Fibroblast of lung (primary cell): ENCODE data around the gene RGS1. TPM values are rescaled to one million over a fixed set of nuclear protein-coding genes. Genes with fewer than 3 reads are reported as not detected.
A peak's percentile ranks its signal among the peaks of the same experiment; 100 is the strongest.

Experiments used
- DNase-seq, 2 donors: peaks; one replicate each; pipeline versions ENCODE4 v3.0.0 to v3.0.0-alpha.2; 2010; ENCODE audit warnings: low read depth in 2 of 2
- H2AFZ ChIP-seq: 2 replicates; pipeline ENCODE4 v1.5.1; 2012; ENCODE audit warnings: low read length, control low read depth, inconsistent platforms
- H3K27ac ChIP-seq: 2 replicates; pipeline ENCODE4 v1.5.1; 2011; ENCODE audit warnings: low read length, control low read depth; ENCODE audit not compliant: insufficient read depth
- H3K27me3 ChIP-seq: 2 replicates; pipeline ENCODE4 v1.5.1; 2011; ENCODE audit warnings: mild to moderate bottlenecking, low read length; ENCODE audit not compliant: control insufficient read depth, insufficient read depth
- H3K36me3 ChIP-seq: 2 replicates; pipeline ENCODE4 v1.5.1; 2011; ENCODE audit warnings: low read length; ENCODE audit not compliant: control insufficient read depth, insufficient read depth
- H3K4me1 ChIP-seq: 2 replicates; pipeline ENCODE4 v1.5.1; 2011; ENCODE audit warnings: low read length; ENCODE audit not compliant: control insufficient read depth, insufficient read depth; ENCODE audit errors: extremely low read depth
- H3K4me2 ChIP-seq: 2 replicates; pipeline ENCODE4 v1.5.1; 2011; ENCODE audit warnings: low read length, control low read depth; ENCODE audit not compliant: insufficient read depth; ENCODE audit errors: extremely low read depth
- H3K4me3 ChIP-seq, 4 experiments: fragments of 200-600 bp in 1 of 4; sonication (generic) in 1 of 4; replicated peaks in 1 of 4; 2 replicates each; pipeline ENCODE4 v1.5.1; 2011 to 2016; ENCODE audit warnings: low read length in 4 of 4, low read depth in 3 of 4, mild to moderate bottlenecking in 3 of 4, control low read depth in 2 of 4, inconsistent platforms in 1 of 4, mixed read lengths in 1 of 4; ENCODE audit not compliant: insufficient read depth in 1 of 4; ENCODE audit errors: control extremely low read depth in 1 of 4
- H3K79me2 ChIP-seq: 2 replicates; pipeline ENCODE4 v1.5.1; 2012; ENCODE audit warnings: mild to moderate bottlenecking, low read length, inconsistent platforms; ENCODE audit not compliant: control insufficient read depth, insufficient read depth
- H3K9ac ChIP-seq: 2 replicates; pipeline ENCODE4 v1.5.1; 2011; ENCODE audit warnings: mild to moderate bottlenecking, low read length, control low read depth; ENCODE audit not compliant: insufficient read depth
- H3K9me3 ChIP-seq: 2 replicates; pipeline ENCODE4 v1.5.1; 2012; ENCODE audit warnings: low read depth, low read length; ENCODE audit not compliant: control insufficient read depth, insufficient read depth
- H4K20me1 ChIP-seq: 2 replicates; pipeline ENCODE4 v1.5.1; 2011; ENCODE audit warnings: low read length; ENCODE audit not compliant: control insufficient read depth, insufficient read depth; ENCODE audit errors: extremely low read depth
- EZH2 ChIP-seq: IDR thresholded peaks from 2 replicates; pipeline ENCODE4 v1.5.1; 2012; ENCODE audit warnings: low read length, control low read depth, mild to moderate bottlenecking; ENCODE audit errors: missing control alignments
- polyA plus RNA-seq, 2 donors: library from polyadenylated mRNA; depleted of rRNA in 1 of 2; stranded (reverse) in 1 of 2; unstranded in 1 of 2; fragments of >200 nt; gene quantifications; 2 replicates each; pipeline ENCODE4 v1.2.1, GENCODE V29; 2011 to 2012; ENCODE audit warnings: missing spikeins in 1 of 2
- total RNA-seq: library from RNA; depleted of rRNA; stranded (reverse); fragments of >200 nt; gene quantifications from 2 replicates; pipeline ENCODE4 v1.2.1, GENCODE V29; 2014
- TF ChIP-seq, protein P1 (sequence below), 2 donors: IDR thresholded peaks in 1 of 2; conservative IDR thresholded peaks in 1 of 2; 1 replicate in 1 of 2; 2 replicates in 1 of 2; pipeline ENCODE4 v1.5.1; 2011 to 2012; ENCODE audit warnings: low read length in 2 of 2, control low read depth in 1 of 2, inconsistent platforms in 1 of 2, low read depth in 1 of 2, mild to moderate bottlenecking in 1 of 2

Gene RGS1
- total and polyA plus RNA-seq, 2 donors (not counting 1 experiment from before 2014, with no cell fraction given) = 0.18 to 0.50 TPM

DNA sequence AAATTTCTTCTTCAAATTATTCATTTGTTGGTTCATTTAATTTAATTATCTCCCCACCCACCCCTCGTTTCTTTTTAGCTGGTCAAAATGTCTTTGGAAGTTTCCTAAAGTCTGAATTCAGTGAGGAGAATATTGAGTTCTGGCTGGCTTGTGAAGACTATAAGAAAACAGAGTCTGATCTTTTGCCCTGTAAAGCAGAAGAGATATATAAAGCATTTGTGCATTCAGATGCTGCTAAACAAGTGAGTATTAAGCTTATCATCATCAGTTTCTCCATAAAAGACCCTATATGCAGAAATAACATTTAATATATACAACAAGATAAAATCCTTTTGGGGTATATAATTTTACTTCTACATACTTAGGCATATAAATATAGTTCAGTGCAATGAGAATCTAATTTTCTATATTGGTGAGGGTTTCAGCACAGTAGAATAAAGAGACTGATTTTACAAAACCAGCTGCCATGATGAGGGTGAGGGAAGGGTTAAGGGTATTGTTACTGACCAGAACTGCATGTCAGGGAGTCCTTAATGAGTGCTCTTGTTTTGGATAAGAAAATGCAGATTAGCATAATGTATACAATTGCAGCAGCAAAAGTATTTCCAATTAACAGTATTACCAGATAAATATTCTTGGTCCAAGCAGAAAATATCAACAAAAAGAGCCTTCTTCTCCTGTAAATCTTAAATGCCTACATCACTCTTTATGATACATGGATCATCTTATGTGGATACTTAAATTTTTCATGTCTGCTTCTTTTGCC is 2.8 kb downstream of the RGS1 start:
- Histone ChIP-seq H3K4me2 (no peak overlapping the region), H2AFZ (no peak overlapping the region), H3K9me3 (no peaks in the 10 kb centered on the region), H3K9ac (no peak overlapping the region), H3K36me3 (no peaks in the 10 kb centered on the region), H3K79me2 (no peaks in the 10 kb centered on the region), H3K4me3 (no peak overlapping the region), H3K4me1 (no peaks in the 10 kb centered on the region), H3K27me3 (no peaks in the 10 kb centered on the region), H3K27ac (no peak overlapping the region), H4K20me1 (no peaks in the 10 kb centered on the region)
- no peak for TF ChIP-seq EZH2
- TF ChIP-seq, protein P1, sequence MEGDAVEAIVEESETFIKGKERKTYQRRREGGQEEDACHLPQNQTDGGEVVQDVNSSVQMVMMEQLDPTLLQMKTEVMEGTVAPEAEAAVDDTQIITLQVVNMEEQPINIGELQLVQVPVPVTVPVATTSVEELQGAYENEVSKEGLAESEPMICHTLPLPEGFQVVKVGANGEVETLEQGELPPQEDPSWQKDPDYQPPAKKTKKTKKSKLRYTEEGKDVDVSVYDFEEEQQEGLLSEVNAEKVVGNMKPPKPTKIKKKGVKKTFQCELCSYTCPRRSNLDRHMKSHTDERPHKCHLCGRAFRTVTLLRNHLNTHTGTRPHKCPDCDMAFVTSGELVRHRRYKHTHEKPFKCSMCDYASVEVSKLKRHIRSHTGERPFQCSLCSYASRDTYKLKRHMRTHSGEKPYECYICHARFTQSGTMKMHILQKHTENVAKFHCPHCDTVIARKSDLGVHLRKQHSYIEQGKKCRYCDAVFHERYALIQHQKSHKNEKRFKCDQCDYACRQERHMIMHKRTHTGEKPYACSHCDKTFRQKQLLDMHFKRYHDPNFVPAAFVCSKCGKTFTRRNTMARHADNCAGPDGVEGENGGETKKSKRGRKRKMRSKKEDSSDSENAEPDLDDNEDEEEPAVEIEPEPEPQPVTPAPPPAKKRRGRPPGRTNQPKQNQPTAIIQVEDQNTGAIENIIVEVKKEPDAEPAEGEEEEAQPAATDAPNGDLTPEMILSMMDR (conservative IDR thresholded peaks at IDR 0.05 in 1 of 2, IDR thresholded peaks at IDR 0.05 in 1 of 2; ENCODE audit: low read depth in 1 of 2, low read length in 2 of 2) = no peak
- no peak for DNase-seq

DNA sequence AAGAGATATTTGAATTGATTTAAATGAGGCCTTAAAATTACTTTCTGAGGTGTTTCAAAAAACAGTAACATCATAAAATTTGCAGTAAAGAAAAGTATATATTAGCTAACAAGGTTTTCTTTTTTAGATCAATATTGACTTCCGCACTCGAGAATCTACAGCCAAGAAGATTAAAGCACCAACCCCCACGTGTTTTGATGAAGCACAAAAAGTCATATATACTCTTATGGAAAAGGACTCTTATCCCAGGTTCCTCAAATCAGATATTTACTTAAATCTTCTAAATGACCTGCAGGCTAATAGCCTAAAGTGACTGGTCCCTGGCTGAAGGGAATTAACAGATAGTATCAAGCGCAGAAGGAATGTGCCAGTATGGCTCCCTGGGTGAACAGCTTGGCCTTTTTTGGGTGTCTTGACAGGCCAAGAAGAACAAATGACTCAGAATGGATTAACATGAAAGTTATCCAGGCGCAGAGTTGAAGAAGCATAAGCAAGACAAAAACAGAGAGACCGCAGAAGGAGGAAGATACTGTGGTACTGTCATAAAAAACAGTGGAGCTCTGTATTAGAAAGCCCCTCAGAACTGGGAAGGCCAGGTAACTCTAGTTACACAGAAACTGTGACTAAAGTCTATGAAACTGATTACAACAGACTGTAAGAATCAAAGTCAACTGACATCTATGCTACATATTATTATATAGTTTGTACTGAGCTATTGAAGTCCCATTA is 3.6 kb downstream of the RGS1 start:
- H2AFZ ChIP-seq = no peak overlapping the region
- H3K4me3 ChIP-seq = no peak overlapping the region
- H3K9me3 ChIP-seq = no peaks in the 10 kb centered on the region
- H3K9ac ChIP-seq = no peak overlapping the region
- H3K4me2 ChIP-seq = no peak overlapping the region
- H3K4me1 ChIP-seq = no peaks in the 10 kb centered on the region
- no peaks in the 10 kb centered on the region for H4K20me1 ChIP-seq
- H3K79me2 ChIP-seq = no peaks in the 10 kb centered on the region
- DNase-seq = peak; percentile 45 to 53
- no peak for TF ChIP-seq EZH2
- TF ChIP-seq, protein P1 (conservative IDR thresholded peaks at IDR 0.05 in 1 of 2, IDR thresholded peaks at IDR 0.05 in 1 of 2; ENCODE audit: low read depth in 1 of 2, low read length in 2 of 2) = no peak
- no peaks in the 10 kb centered on the region for H3K36me3 ChIP-seq
- H3K27me3 ChIP-seq = no peaks in the 10 kb centered on the region
- no peak overlapping the region for H3K27ac ChIP-seq

- H3K4me1 ChIP-seq = no peaks in the 10 kb centered on the region
- H3K27me3 ChIP-seq = no peaks in the 10 kb centered on the region
- no peak for TF ChIP-seq EZH2
- TF ChIP-seq, protein P1 (conservative IDR thresholded peaks at IDR 0.05 in 1 of 2, IDR thresholded peaks at IDR 0.05 in 1 of 2; ENCODE audit: low read depth in 1 of 2, low read length in 2 of 2) = peak; percentile 65 to 66
- H3K4me2 ChIP-seq = no peak overlapping the region
- H3K9me3 ChIP-seq = no peaks in the 10 kb centered on the region
- H2AFZ ChIP-seq = no peak overlapping the region
- H3K4me3 ChIP-seq = no peak overlapping the region
- no peak overlapping the region for H3K9ac ChIP-seq
- no peaks in the 10 kb centered on the region for H3K79me2 ChIP-seq
- no peaks in the 10 kb centered on the region for H4K20me1 ChIP-seq
- DNase-seq = peak; percentile 68 to 85
- no peak overlapping the region for H3K27ac ChIP-seq
- no peaks in the 10 kb centered on the region for H3K36me3 ChIP-seq
Measured at GRCh38 chr1:192580351-192580962, 4.9 kb downstream of the RGS1 start.
